Measurements from ENCODE around the gene GLYR1.
A peak's percentile ranks its signal among the peaks of the same experiment; 100 is the strongest.

GLYR1 gene

GRCh38 chr16:4879049-4879448 is 32.0 kb upstream of the GLYR1 start:
- no peak for DNase-seq

GRCh38 chr16:4877380-4877685 is 30.2 kb upstream of the GLYR1 start:
- DNase-seq, result no peak

GRCh38 chr16:4876646-4877379 is 29.7 kb upstream of the GLYR1 start:
- no peak for DNase-seq

GRCh38 chr16:4874666-4875065 is 27.6 kb upstream of the GLYR1 start:
- no peak for DNase-seq

GRCh38 chr16:4873091-4873490 is 26.0 kb upstream of the GLYR1 start:
- no peak for DNase-seq

- DNase-seq, result no peak
Measured at GRCh38 chr16:4871071-4871470, 24.0 kb upstream of the GLYR1 start.

- DNase-seq, result no peak
Measured at GRCh38 chr16:4870138-4870671, 23.1 kb upstream of the GLYR1 start.

GRCh38 chr16:4869147-4869805 is 22.2 kb upstream of the GLYR1 start:
- no peak for DNase-seq

- DNase-seq, result no peak
Measured at GRCh38 chr16:4868535-4868934, 21.4 kb upstream of the GLYR1 start.

- DNase-seq, result no peak
Measured at GRCh38 chr16:4868026-4868425, 20.9 kb upstream of the GLYR1 start.

GRCh38 chr16:4866586-4866985 is 19.5 kb upstream of the GLYR1 start:
- DNase-seq, result no peak

GRCh38 chr16:4865231-4865860 is 18.3 kb upstream of the GLYR1 start:
- DNase-seq, result no peak

- DNase-seq, result no peak
Measured at GRCh38 chr16:4864728-4865127, 17.6 kb upstream of the GLYR1 start.

- no peak for DNase-seq
Measured at GRCh38 chr16:4862639-4863038, 15.6 kb upstream of the GLYR1 start.

- DNase-seq, result no peak
Measured at GRCh38 chr16:4860727-4861342, 13.7 kb upstream of the GLYR1 start.

GRCh38 chr16:4859900-4860255 is 12.8 kb upstream of the GLYR1 start:
- no peak for DNase-seq

GRCh38 chr16:4859190-4859899 is 12.3 kb upstream of the GLYR1 start:
- no peak for DNase-seq

GRCh38 chr16:4855804-4856203 is 8.7 kb upstream of the GLYR1 start:
- no peak for DNase-seq

GRCh38 chr16:4855371-4855770 is 8.3 kb upstream of the GLYR1 start:
- DNase-seq, result no peak

- no peak for DNase-seq
Measured at GRCh38 chr16:4852221-4852872, 5.3 kb upstream of the GLYR1 start.

- DNase-seq, result no peak
Measured at GRCh38 chr16:4850211-4850610, 3.1 kb upstream of the GLYR1 start.

- peak; percentile 32 for DNase-seq
Measured at GRCh38 chr16:4847774-4848587, 893 bp upstream of the GLYR1 start.

Measured in activated CD4-positive, CD25-positive, alpha-beta regulatory T cell treated with anti-CD3 and anti-CD28 coated beads, Interleukin-2, amount 50 U/mL, for 72 hours (primary cell).